ENCODE results near the gene CNDP1.

The CNDP1 gene

GRCh38 chr18:74500372-74500771 lies 33.9 kb upstream of the CNDP1 start:
- TF ChIP-seq TCF12 (IDR thresholded peaks at IDR 0.05; ENCODE audit: low read depth) = no peak
- TF ChIP-seq RAD21 (IDR thresholded peaks at IDR 0.05; ENCODE audit: low read depth) = no peak
- TF ChIP-seq CREB1 (IDR thresholded peaks at IDR 0.05; ENCODE audit: low read depth) = no peak
- no peak for TF ChIP-seq EP300 (IDR thresholded peaks at IDR 0.05; ENCODE audit: borderline replicate concordance)
- no peak for TF ChIP-seq FOXM1 (IDR thresholded peaks at IDR 0.05; ENCODE audit: borderline replicate concordance, low read depth)
- no peak for TF ChIP-seq ZBTB7A (IDR thresholded peaks at IDR 0.05; ENCODE audit: low read depth)
- no peak for TF ChIP-seq REST (IDR thresholded peaks at IDR 0.05; ENCODE audit: low read depth)

- TF ChIP-seq, protein P1, sequence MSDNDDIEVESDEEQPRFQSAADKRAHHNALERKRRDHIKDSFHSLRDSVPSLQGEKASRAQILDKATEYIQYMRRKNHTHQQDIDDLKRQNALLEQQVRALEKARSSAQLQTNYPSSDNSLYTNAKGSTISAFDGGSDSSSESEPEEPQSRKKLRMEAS (IDR thresholded peaks at IDR 0.05) = no peak
- no peak for TF ChIP-seq TCF12 (IDR thresholded peaks at IDR 0.05; ENCODE audit: low read depth)
Measured at GRCh38 chr18:74501386-74501785, 32.9 kb upstream of the CNDP1 start.

- no peak for TF ChIP-seq YY1 (IDR thresholded peaks at IDR 0.05; ENCODE audit: low read depth)
- TF ChIP-seq NFIC (IDR thresholded peaks at IDR 0.05) = no peak
Measured at GRCh38 chr18:74503137-74503536, 31.2 kb upstream of the CNDP1 start.

DNA sequence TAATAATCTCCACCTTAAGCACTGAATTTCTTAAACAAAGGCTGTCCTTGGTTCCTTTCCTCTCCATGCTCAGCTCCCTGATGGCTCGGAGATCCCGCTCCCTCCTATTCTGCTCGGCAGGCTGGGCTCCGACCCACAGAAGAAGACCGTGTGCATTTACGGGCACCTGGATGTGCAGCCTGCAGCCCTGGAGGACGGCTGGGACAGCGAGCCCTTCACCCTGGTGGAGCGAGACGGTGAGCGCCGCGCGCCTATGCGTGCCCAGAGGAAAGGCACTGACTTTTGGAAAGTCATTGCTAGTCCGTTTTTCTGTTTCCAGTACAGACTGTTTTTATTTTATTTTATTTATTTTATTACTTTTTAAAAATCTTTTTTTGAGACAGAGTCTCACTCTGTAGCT lies 28.5 kb upstream of the CNDP1 start:
- TF ChIP-seq, protein P2, sequence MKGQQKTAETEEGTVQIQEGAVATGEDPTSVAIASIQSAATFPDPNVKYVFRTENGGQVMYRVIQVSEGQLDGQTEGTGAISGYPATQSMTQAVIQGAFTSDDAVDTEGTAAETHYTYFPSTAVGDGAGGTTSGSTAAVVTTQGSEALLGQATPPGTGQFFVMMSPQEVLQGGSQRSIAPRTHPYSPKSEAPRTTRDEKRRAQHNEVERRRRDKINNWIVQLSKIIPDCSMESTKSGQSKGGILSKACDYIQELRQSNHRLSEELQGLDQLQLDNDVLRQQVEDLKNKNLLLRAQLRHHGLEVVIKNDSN (IDR thresholded peaks at IDR 0.05) = no peak
- TF ChIP-seq, protein P1 (IDR thresholded peaks at IDR 0.05) = no peak
- no peak for TF ChIP-seq RAD21 (IDR thresholded peaks at IDR 0.05; ENCODE audit: low read depth)
- TF ChIP-seq NFIC (IDR thresholded peaks at IDR 0.05) = no peak
- no peak for TF ChIP-seq EP300 (IDR thresholded peaks at IDR 0.05; ENCODE audit: borderline replicate concordance)
- TF ChIP-seq EGR1 (IDR thresholded peaks at IDR 0.05) = no peak
- no peak for TF ChIP-seq FOXM1 (IDR thresholded peaks at IDR 0.05; ENCODE audit: borderline replicate concordance, low read depth)
- no peak for TF ChIP-seq YY1 (IDR thresholded peaks at IDR 0.05; ENCODE audit: low read depth)
- TF ChIP-seq CREB1 (IDR thresholded peaks at IDR 0.05; ENCODE audit: low read depth) = no peak
- no peak for TF ChIP-seq ZBTB7A (IDR thresholded peaks at IDR 0.05; ENCODE audit: low read depth)
- TF ChIP-seq TEAD4 (IDR thresholded peaks at IDR 0.05) = no peak
- no peak for TF ChIP-seq TAF1 (IDR thresholded peaks at IDR 0.05; ENCODE audit: low read depth)
- TF ChIP-seq REST (IDR thresholded peaks at IDR 0.05; ENCODE audit: low read depth) = no peak
- TF ChIP-seq TCF12 (IDR thresholded peaks at IDR 0.05; ENCODE audit: low read depth) = no peak
- TF ChIP-seq CEBPB (IDR thresholded peaks at IDR 0.05) = no peak

DNA sequence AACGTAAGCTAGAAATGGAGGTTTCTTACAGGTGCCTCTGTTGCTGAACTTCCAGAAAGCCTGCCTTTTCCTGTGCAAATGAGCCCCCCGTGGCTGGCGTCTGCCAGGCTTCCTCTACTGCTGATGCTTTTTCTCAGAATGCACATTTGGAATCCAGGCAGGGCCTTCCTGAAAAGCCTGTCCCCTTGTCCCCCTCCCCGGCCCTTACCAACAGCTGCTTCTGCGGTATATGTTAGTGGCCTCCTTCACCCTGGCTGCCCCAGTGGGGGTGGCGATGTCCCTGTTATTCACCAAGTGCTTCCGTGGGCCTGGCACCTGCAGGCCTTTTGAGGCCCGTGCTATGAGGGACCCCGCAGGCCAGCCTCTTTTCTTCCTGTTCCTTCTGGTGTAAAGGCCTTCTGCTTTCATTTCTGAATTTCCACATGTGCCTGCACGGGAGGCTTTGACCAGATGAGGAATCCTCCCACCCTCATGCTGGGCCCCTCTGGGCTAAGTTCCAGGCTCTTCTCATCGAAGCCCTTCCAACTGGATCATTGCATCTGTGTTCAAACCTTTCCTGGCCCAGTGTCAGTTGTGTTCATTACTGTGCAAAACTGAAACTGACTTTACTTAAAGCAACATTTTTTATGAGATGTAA lies 27.7 kb upstream of the CNDP1 start:
- TF ChIP-seq NFIC (IDR thresholded peaks at IDR 0.05) = no peak
- no peak for TF ChIP-seq EGR1 (IDR thresholded peaks at IDR 0.05)
- no peak for TF ChIP-seq TCF12 (IDR thresholded peaks at IDR 0.05; ENCODE audit: low read depth)
- TF ChIP-seq TEAD4 (IDR thresholded peaks at IDR 0.05) = no peak
- TF ChIP-seq CEBPB (IDR thresholded peaks at IDR 0.05) = no peak
- TF ChIP-seq REST (IDR thresholded peaks at IDR 0.05; ENCODE audit: low read depth) = no peak
- TF ChIP-seq, protein P2 (IDR thresholded peaks at IDR 0.05) = no peak
- TF ChIP-seq YY1 (IDR thresholded peaks at IDR 0.05; ENCODE audit: low read depth) = no peak
- TF ChIP-seq TAF1 (IDR thresholded peaks at IDR 0.05; ENCODE audit: low read depth) = no peak
- no peak for TF ChIP-seq RAD21 (IDR thresholded peaks at IDR 0.05; ENCODE audit: low read depth)
- TF ChIP-seq, protein P1 (IDR thresholded peaks at IDR 0.05) = no peak
- TF ChIP-seq ZBTB7A (IDR thresholded peaks at IDR 0.05; ENCODE audit: low read depth) = no peak

Data from Ishikawa (cell line).